Measurements from ENCODE around the gene BRD4. TPM values are rescaled to one million over a fixed set of nuclear protein-coding genes. Genes with fewer than 3 reads are reported as not detected.
"Not testable (repeated sequence)": the region's sequence is repeated elsewhere in the genome, so short reads cannot be mapped to it uniquely, and the experiment has no call there.

Gene BRD4
- total RNA-seq, 6 donors from 2014 or later = 41.9 to 117 (median 79.3) TPM

- 95 to 98% methylated on average over 6 to 9 of the region's 9 CpGs for WGBS, 2 donors
- no peak for TF ChIP-seq CTCF (IDR thresholded peaks at IDR 0.05)
- TF ChIP-seq EP300 (IDR thresholded peaks at IDR 0.05) = no peak
- no peak for TF ChIP-seq POLR2A (IDR thresholded peaks at IDR 0.05)
- TF ChIP-seq POLR2AphosphoS5 (IDR thresholded peaks at IDR 0.05) = no peak
- Histone ChIP-seq H3K36me3 (peaks cover 46 to 95% (median 86%) of the 10 kb centered on the region in 4 donors), H3K9me3 (no peaks in the 10 kb centered on the region), H3K4me3 (no peak overlapping the region), H3K27ac (no peak overlapping the region), H3K4me1 (peaks cover 4 to 9% (median 8%) of the 10 kb centered on the region in 4 donors), H3K27me3 (no peaks in the 10 kb centered on the region)
- ATAC-seq (ENCODE audit: low FRiP score in 2 of 2) (no peak), DNase-seq (no peak)
Observed at GRCh38 chr19:15369594-15369891, 37.2 kb upstream of the BRD4 start.

GRCh38 chr19:15368798-15369593 is 36.7 kb upstream of the BRD4 start:
- Histone ChIP-seq H3K36me3 (peaks cover 46 to 95% (median 88%) of the 10 kb centered on the region in 4 donors), H3K9me3 (no peaks in the 10 kb centered on the region), H3K27me3 (no peaks in the 10 kb centered on the region), H3K4me1 (peaks cover 0 to 3% (median 2%) of the 10 kb centered on the region in 4 donors), H3K4me3 (no peak overlapping the region), H3K27ac (no peak overlapping the region)
- ATAC-seq (ENCODE audit: low FRiP score in 2 of 2) (no peak), DNase-seq (peak in 1 of 2 donors; percentile 72)
- TF ChIP-seq EP300 (IDR thresholded peaks at IDR 0.05) (no peak), POLR2AphosphoS5 (IDR thresholded peaks at IDR 0.05) (no peak), CTCF (IDR thresholded peaks at IDR 0.05) (no peak), POLR2A (IDR thresholded peaks at IDR 0.05) (no peak)
- WGBS, 2 donors = 94 to 97% methylated on average over 32 to 34 of the region's 35 CpGs

GRCh38 chr19:15368051-15368632 is 35.8 kb upstream of the BRD4 start:
- WGBS, 2 donors = 92 to 93% methylated on average over 24 of the region's 24 CpGs
- H3K4me3 ChIP-seq = no peak overlapping the region
- H3K4me1 ChIP-seq = no peaks in the 10 kb centered on the region
- no peak for TF ChIP-seq EP300 (IDR thresholded peaks at IDR 0.05)
- no peak overlapping the region for H3K27ac ChIP-seq
- no peaks in the 10 kb centered on the region for H3K9me3 ChIP-seq
- peak in 1 of 2 donors; percentile 48 for DNase-seq
- peaks cover 46 to 87% (median 81%) of the 10 kb centered on the region in 4 donors for H3K36me3 ChIP-seq
- no peaks in the 10 kb centered on the region for H3K27me3 ChIP-seq
- no peak for ATAC-seq (ENCODE audit: low FRiP score in 2 of 2)

GRCh38 chr19:15367439-15367838 is 35.1 kb upstream of the BRD4 start:
- TF ChIP-seq POLR2A (IDR thresholded peaks at IDR 0.05) (no peak), POLR2AphosphoS5 (IDR thresholded peaks at IDR 0.05) (no peak), CTCF (IDR thresholded peaks at IDR 0.05) (no peak), EP300 (IDR thresholded peaks at IDR 0.05) (no peak)
- 91 to 98% methylated on average over 3 of the region's 3 CpGs for WGBS, 2 donors
- no peak for ATAC-seq (ENCODE audit: low FRiP score in 2 of 2)

GRCh38 chr19:15365264-15365663 is 32.9 kb upstream of the BRD4 start:
- DNase-seq (no peak), ATAC-seq (ENCODE audit: low FRiP score in 2 of 2) (no peak)
- WGBS, 2 donors = 96 to 97% methylated on average over 5 to 6 of the region's 6 CpGs
- Histone ChIP-seq H3K9me3 (no peaks in the 10 kb centered on the region), H3K36me3 (peaks cover 40 to 78% (median 72%) of the 10 kb centered on the region in 4 donors), H3K27me3 (no peaks in the 10 kb centered on the region), H3K27ac (no peak overlapping the region), H3K4me3 (no peak overlapping the region), H3K4me1 (peaks cover 0 to 3% (median 0%) of the 10 kb centered on the region in 4 donors)
- no peak for TF ChIP-seq CTCF (IDR thresholded peaks at IDR 0.05)
- no peak for TF ChIP-seq EP300 (IDR thresholded peaks at IDR 0.05)
- TF ChIP-seq POLR2AphosphoS5 (IDR thresholded peaks at IDR 0.05) = no peak
- TF ChIP-seq POLR2A (IDR thresholded peaks at IDR 0.05) = no peak

More at GRCh38 chr19:15367439-15367838, 35.1 kb upstream of the BRD4 start:
- H3K4me1 ChIP-seq = no peaks in the 10 kb centered on the region
- H3K9me3 ChIP-seq = no peaks in the 10 kb centered on the region
- H3K4me3 ChIP-seq = no peak overlapping the region
- H3K27ac ChIP-seq = no peak overlapping the region
- H3K27me3 ChIP-seq = no peaks in the 10 kb centered on the region
- peaks cover 41 to 80% (median 74%) of the 10 kb centered on the region in 4 donors for H3K36me3 ChIP-seq
- DNase-seq = no peak

- not testable (repeated sequence) for H3K4me1 ChIP-seq; H3K4me3 ChIP-seq; H3K27me3 ChIP-seq; H3K9me3 ChIP-seq; H3K27ac ChIP-seq; ATAC-seq (ENCODE audit: low FRiP score in 2 of 2); DNase-seq
- WGBS, 2 donors = 64 to 77% methylated on average over 3 of the region's 3 CpGs
- peaks cover 36 to 78% (median 69%) of the 10 kb centered on the region in 4 donors for H3K36me3 ChIP-seq
Observed at GRCh38 chr19:15363791-15364190, 31.5 kb upstream of the BRD4 start.

- peaks cover 35 to 78% (median 69%) of the 10 kb centered on the region in 4 donors for H3K36me3 ChIP-seq
- not testable (repeated sequence) for H3K27me3 ChIP-seq; H3K4me1 ChIP-seq; H3K4me3 ChIP-seq; ATAC-seq (ENCODE audit: low FRiP score in 2 of 2); H3K9me3 ChIP-seq; H3K27ac ChIP-seq
- peak in 1 of 2 donors; percentile 55 for DNase-seq
- 80 to 90% methylated on average over 7 to 8 of the region's 30 CpGs for WGBS, 2 donors
Observed at GRCh38 chr19:15363048-15363447, 30.7 kb upstream of the BRD4 start.

GRCh38 chr19:15360015-15360414 is 27.7 kb upstream of the BRD4 start:
- H3K4me1 ChIP-seq; H3K4me3 ChIP-seq; ATAC-seq (ENCODE audit: low FRiP score in 2 of 2); DNase-seq; H3K27me3 ChIP-seq; H3K27ac ChIP-seq; H3K9me3 ChIP-seq: not testable (repeated sequence)
- peaks cover 38 to 82% (median 71%) of the 10 kb centered on the region in 4 donors for H3K36me3 ChIP-seq
- 58 to 59% methylated on average over 4 of the region's 4 CpGs for WGBS, 2 donors

Measured in upper lobe of left lung (tissue), 6 donors.